ENCODE data around the gene IQCN. TPM values are rescaled to one million over a fixed set of nuclear protein-coding genes. Genes with fewer than 3 reads are reported as not detected.

IQCN gene
- total and polyA plus RNA-seq, 10 of the 15 experiments (the other 5 are each of a cell fraction or from before 2014, with no cell fraction given), result 0.01 to 0.54 (median 0.23) TPM; not detected in 3

GRCh38 chr19:18290302-18291018, 16.2 kb upstream of the IQCN start:
- POLR2A ChIA-PET, result interaction anchor here (0.5 to 5.8 kb wide), 7 partner anchors 10 to 342 kb away, joined by 3 to 172 read pairs (median 8); partner anchors contain the start of genes JUND and LSM4
- WGBS (ENCODE audit: insufficient coverage, insufficient replicate concordance, low lambda C conversion rate, missing lambda C conversion rate), result 4% methylated on average over 13 of the region's 14 CpGs
- FAIRE-seq (peak; percentile 68), ATAC-seq (peak; percentile 70), DNase-seq (ENCODE audit: low read depth, low spot score) (peak; percentile 79)
- H3K27me3 ChIP-seq (replicated peaks in 1 of 2; ENCODE audit: control insufficient read depth in 2 of 2, insufficient read depth in 2 of 2, low read length in 1 of 2), result no peaks in the 10 kb centered on the region
- H3K9me3 ChIP-seq (replicated peaks; ENCODE audit: control insufficient read depth, insufficient read depth, low read length), result no peaks in the 10 kb centered on the region; the same call in 2 of the 3 replicates
- CTCF ChIA-PET, result interaction anchor here (1.5 to 4.5 kb wide), 2 partner anchors 10 to 14 kb away, joined by 4 to 81 read pairs; partner anchors contain the start of gene JUND
- peak overlapping the region; percentile 71 for H3K4me2 ChIP-seq (ENCODE audit: control insufficient read depth, insufficient read depth)
- peak overlapping the region; percentile 96 for H3K27ac ChIP-seq (ENCODE audit: control insufficient read depth, insufficient read depth)
- H3K4me3 ChIP-seq, result peak overlapping the region; percentile 7; the same call in 1 of the 2 replicates
- in situ Hi-C loops (cut with MboI) (no loop called here), intact Hi-C loops (cut with micrococcal nuclease; ENCODE audit: unreplicated experiment) (loop anchor here (1.0 kb wide), 2 partner anchors 8 to 14 kb away; no protein-coding TSS in a partner anchor)
- RAD21 ChIA-PET (ENCODE audit: unreplicated experiment), result interaction anchor here (0.6 to 5.8 kb wide), 4 partner anchors 10 to 124 kb away, joined by 3 to 136 read pairs (median 4); partner anchors contain the start of gene JUND
- peak overlapping the region; percentile 45; the same call in 1 of the 2 replicates for H3K9ac ChIP-seq (ENCODE audit: control insufficient read depth, insufficient read depth, low read length)
- peaks cover 32% of the 10 kb centered on the region for H3K4me1 ChIP-seq (ENCODE audit: control insufficient read depth, insufficient read depth, low read length)
- peaks cover 5% of the 10 kb centered on the region for H3K79me2 ChIP-seq (ENCODE audit: control insufficient read depth, insufficient read depth, low read length)
- 0 out of 2 replicates have a peak overlapping the region, but pooled peaks have one; percentile 15 for H2AFZ ChIP-seq (ENCODE audit: control insufficient read depth, low read depth, low read length)
- no peaks in the 10 kb centered on the region for H4K20me1 ChIP-seq (ENCODE audit: control insufficient read depth, insufficient read depth)
- H3K36me3 ChIP-seq (ENCODE audit: control insufficient read depth in 2 of 2, insufficient read depth in 2 of 2, low read length in 1 of 2), result no peaks in the 10 kb centered on the region
- SMC1A ChIA-PET (ENCODE audit: uncharacterized antibody, unreplicated experiment), result interaction anchor here (1.1 to 4.3 kb wide), 3 partner anchors 10 to 26 kb away, joined by 5 to 58 read pairs (median 9); partner anchors contain the start of gene JUND
- BruUV-seq (replicated peaks), result no TSS peak
- TF ChIP-seq RELB (IDR thresholded peaks at IDR 0.05; ENCODE audit: low read depth), result peak; percentile 62; the same call in 1 of the 2 replicates
- peak; percentile 69; the same call in 1 of the 2 replicates for TF ChIP-seq MLLT1 (IDR thresholded peaks at IDR 0.05)
- TF ChIP-seq KAT2A (conservative IDR thresholded peaks at IDR 0.05; ENCODE audit: control insufficient read depth, low read depth, low read length), result no peak
- TF ChIP-seq LARP7 (IDR thresholded peaks at IDR 0.05), result peak; percentile 48; the same call in 1 of the 2 replicates
- TF ChIP-seq CHD2 (IDR thresholded peaks at IDR 0.05; ENCODE audit: borderline replicate concordance, low read depth, low read length), result peak; percentile 79; the same call in 1 of the 2 replicates
- peak; percentile 84 for TF ChIP-seq CREM (IDR thresholded peaks at IDR 0.05; ENCODE audit: low read depth)
- 0 out of 2 replicates have a peak, but pooled peaks have one; percentile 27 for TF ChIP-seq STAT1 (conservative IDR thresholded peaks at IDR 0.05)
- TF ChIP-seq JUND (IDR thresholded peaks at IDR 0.05; ENCODE audit: low read depth, low read length), result no peak
- no peak for TF ChIP-seq ZSCAN29 (IDR thresholded peaks at IDR 0.05)
- peak; percentile 90 for TF ChIP-seq MEF2A (IDR thresholded peaks at IDR 0.05; ENCODE audit: insufficient read depth, low read depth, low read length)
- peak; percentile 91; the same call in 1 of the 2 replicates for TF ChIP-seq CBFB (IDR thresholded peaks at IDR 0.05; ENCODE audit: low read depth)
- peak; percentile 85 for TF ChIP-seq BCL11A (IDR thresholded peaks at IDR 0.05; ENCODE audit: low read depth, low read length)
- 0 out of 2 replicates have a peak, but pooled peaks have one; percentile 24 for TF ChIP-seq ELK1 (IDR thresholded peaks at IDR 0.05; ENCODE audit: low read depth, low read length)
- peak; percentile 86; the same call in 1 of the 2 replicates for TF ChIP-seq BACH1 (IDR thresholded peaks at IDR 0.05; ENCODE audit: borderline replicate concordance)
- TF ChIP-seq ZNF622 (IDR thresholded peaks at IDR 0.05), result no peak
- TF ChIP-seq RCOR1 (conservative IDR thresholded peaks at IDR 0.05; ENCODE audit: low read depth, low read length), result no peak
- peak; percentile 91 for TF ChIP-seq RUNX3 (IDR thresholded peaks at IDR 0.05; ENCODE audit: low read length)
- TF ChIP-seq TCF12 (IDR thresholded peaks at IDR 0.05; ENCODE audit: low read depth, low read length), result peak; percentile 94
- TF ChIP-seq WRNIP1 (IDR thresholded peaks at IDR 0.05; ENCODE audit: borderline replicate concordance, low read depth, low read length), result 0 out of 2 replicates have a peak, but pooled peaks have one; percentile 36
- peak; percentile 84 to 86; a peak in 3 of 4 replicates for TF ChIP-seq EP300 (IDR thresholded peaks at IDR 0.05; ENCODE audit: borderline replicate concordance in 1 of 2, control insufficient read depth in 1 of 2, low read depth in 2 of 2, low read length in 2 of 2)
